Measurements from ENCODE around the gene COL16A1.

GRCh38 chr1:31615939-31616338 lies 87.9 kb downstream of the COL16A1 start:
- TF ChIP-seq, protein P1, sequence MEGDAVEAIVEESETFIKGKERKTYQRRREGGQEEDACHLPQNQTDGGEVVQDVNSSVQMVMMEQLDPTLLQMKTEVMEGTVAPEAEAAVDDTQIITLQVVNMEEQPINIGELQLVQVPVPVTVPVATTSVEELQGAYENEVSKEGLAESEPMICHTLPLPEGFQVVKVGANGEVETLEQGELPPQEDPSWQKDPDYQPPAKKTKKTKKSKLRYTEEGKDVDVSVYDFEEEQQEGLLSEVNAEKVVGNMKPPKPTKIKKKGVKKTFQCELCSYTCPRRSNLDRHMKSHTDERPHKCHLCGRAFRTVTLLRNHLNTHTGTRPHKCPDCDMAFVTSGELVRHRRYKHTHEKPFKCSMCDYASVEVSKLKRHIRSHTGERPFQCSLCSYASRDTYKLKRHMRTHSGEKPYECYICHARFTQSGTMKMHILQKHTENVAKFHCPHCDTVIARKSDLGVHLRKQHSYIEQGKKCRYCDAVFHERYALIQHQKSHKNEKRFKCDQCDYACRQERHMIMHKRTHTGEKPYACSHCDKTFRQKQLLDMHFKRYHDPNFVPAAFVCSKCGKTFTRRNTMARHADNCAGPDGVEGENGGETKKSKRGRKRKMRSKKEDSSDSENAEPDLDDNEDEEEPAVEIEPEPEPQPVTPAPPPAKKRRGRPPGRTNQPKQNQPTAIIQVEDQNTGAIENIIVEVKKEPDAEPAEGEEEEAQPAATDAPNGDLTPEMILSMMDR (IDR thresholded peaks at IDR 0.05) = no peak
- no peak for TF ChIP-seq JUND (IDR thresholded peaks at IDR 0.05)
- no peak for TF ChIP-seq POLR2AphosphoS5 (IDR thresholded peaks at IDR 0.05; ENCODE audit: low read depth, low read length)
- TF ChIP-seq REST (IDR thresholded peaks at IDR 0.05; ENCODE audit: low read depth, low read length) = no peak
- TF ChIP-seq YY1 (IDR thresholded peaks at IDR 0.05; ENCODE audit: low read depth) = no peak

All from SK-N-SH (cell line).